H1 (cell line): ENCODE measurements around the gene MBP. TPM values are rescaled to one million over a fixed set of nuclear protein-coding genes. Genes with fewer than 3 reads are reported as not detected.

Experiments
- CTCF ChIA-PET: fragments of 300-600 bp; sonication (Branson Sonifier 250); formaldehyde crosslinking; loops from one replicate; lab custom pipeline; 2021; ENCODE audit not compliant: partially characterized antibody; lab: Charles Lee
- POLR2A ChIA-PET: fragments of 300-600 bp; sonication (Branson Sonifier 250); formaldehyde crosslinking; loops from one replicate; lab custom pipeline; 2021; ENCODE audit warnings: inconsistent platforms; ENCODE audit not compliant: partially characterized antibody; lab: Charles Lee
- DNase-seq, 2 experiments: peaks; one replicate each; pipeline versions ENCODE4 v3.0.0 to v3.0.0-alpha.2; 2010 to 2022; ENCODE audit warnings: low spot score in 2 of 2, low read depth in 1 of 2, mixed read lengths in 1 of 2
- FAIRE-seq: peaks from 2 replicates; lab custom pipeline; 2011; peaks lifted over from hg19 to GRCh38; lab: Jason Lieb, UNC
- H2AFZ ChIP-seq: 2 replicates; pipeline ENCODE4 v1.8.1; 2012; ENCODE audit warnings: low read length, inconsistent platforms
- H2AK5ac ChIP-seq: 2 replicates; pipeline ENCODE4 v1.6.1; 2013; ENCODE audit warnings: low read depth, low read length
- H2BK120ac ChIP-seq: replicated peaks from 2 replicates; pipeline ENCODE3; 2013; ENCODE audit warnings: low read depth, low read length, inconsistent platforms
- H2BK12ac ChIP-seq: 2 replicates; pipeline ENCODE4 v1.6.1; 2013; ENCODE audit warnings: low read depth, low read length
- H2BK15ac ChIP-seq: 2 replicates; pipeline ENCODE4 v1.6.1; 2013; ENCODE audit warnings: low read length
- H2BK20ac ChIP-seq: 2 replicates; pipeline ENCODE4 v1.6.1; 2013; ENCODE audit warnings: low read length
- H2BK5ac ChIP-seq: 2 replicates; pipeline ENCODE4 v1.6.1; 2013; ENCODE audit warnings: low read depth, low read length
- H3K14ac ChIP-seq: 2 replicates; pipeline ENCODE4 v1.6.1; 2013; ENCODE audit warnings: inconsistent platforms; ENCODE audit not compliant: insufficient read length
- H3K18ac ChIP-seq: 2 replicates; pipeline ENCODE4 v1.6.1; 2013; ENCODE audit warnings: low read length; ENCODE audit errors: extremely low read depth
- H3K23ac ChIP-seq: 2 replicates; pipeline ENCODE4 v1.6.1; 2013; ENCODE audit warnings: inconsistent platforms; ENCODE audit not compliant: insufficient read length
- H3K23me2 ChIP-seq: 2 replicates; pipeline ENCODE4 v1.6.1; 2013; ENCODE audit warnings: low read depth, low read length
- H3K27ac ChIP-seq: 2 replicates; pipeline ENCODE4 v1.6.1; 2011; ENCODE audit warnings: low read depth, low read length, inconsistent platforms
- H3K27me3 ChIP-seq, 4 experiments: replicated peaks in 1 of 4; 1 replicate in 1 of 4; 2 replicates in 3 of 4; pipeline versions ENCODE4 v1.6.1 to v1.8.1; 2011 to 2013; ENCODE audit warnings: low read length in 3 of 4, mild to moderate bottlenecking in 3 of 4, inconsistent platforms in 2 of 4, mixed read lengths in 2 of 4, moderate library complexity in 1 of 4; ENCODE audit not compliant: control insufficient read depth in 3 of 4, insufficient read depth in 3 of 4; ENCODE audit errors: extremely low read depth in 1 of 4
- H3K36me3 ChIP-seq, 4 experiments: 2 replicates each; pipeline versions ENCODE4 v1.6.1 to v1.8.1; 2011 to 2013; ENCODE audit warnings: mild to moderate bottlenecking in 4 of 4, low read length in 3 of 4, moderate library complexity in 2 of 4, control low read depth in 1 of 4, inconsistent platforms in 1 of 4; ENCODE audit not compliant: insufficient read depth in 4 of 4, control insufficient read depth in 2 of 4
- H3K4ac ChIP-seq: replicated peaks from 2 replicates; pipeline ENCODE3; 2013; ENCODE audit warnings: low read length, low read depth, mixed read lengths, inconsistent platforms; ENCODE audit not compliant: insufficient read length
- H3K4me1 ChIP-seq, 4 experiments: replicated peaks in 1 of 4; 1 replicate in 1 of 4; 2 replicates in 3 of 4; pipeline versions ENCODE4 v1.6.1 to v1.8.1; 2011 to 2013; ENCODE audit warnings: low read length in 3 of 4, inconsistent platforms in 2 of 4, mixed read lengths in 1 of 4; ENCODE audit not compliant: insufficient read depth in 4 of 4, control insufficient read depth in 3 of 4
- H3K4me2 ChIP-seq, 2 experiments: 2 replicates each; pipeline versions ENCODE4 v1.6.1 to v1.8.1; 2011 to 2013; ENCODE audit warnings: low read depth in 2 of 2, low read length in 2 of 2, control low read depth in 1 of 2, inconsistent platforms in 1 of 2, mild to moderate bottlenecking in 1 of 2; ENCODE audit not compliant: insufficient read depth in 1 of 2
- H3K4me3 ChIP-seq, 4 experiments: fragments of 200-600, 300-600 bp in 1 of 4; sonication (generic), shearing (Covaris generic), sonication (Bioruptor Twin) in 1 of 4; 2 replicates each; pipeline versions ENCODE4 v1.5.1 to v1.8.1; 2011 to 2016; ENCODE audit warnings: low read length in 4 of 4, low read depth in 3 of 4, control low read depth in 2 of 4, inconsistent platforms in 2 of 4, mild to moderate bottlenecking in 2 of 4, mixed read lengths in 1 of 4, moderate library complexity in 1 of 4; ENCODE audit not compliant: insufficient read depth in 2 of 4; ENCODE audit errors: extremely low read depth in 1 of 4
- H3K56ac ChIP-seq: replicated peaks from 2 replicates; pipeline ENCODE3; 2013; ENCODE audit warnings: low read depth, mild to moderate bottlenecking, mixed read lengths, low read length, inconsistent platforms; ENCODE audit not compliant: insufficient read length
- H3K79me1 ChIP-seq: 2 replicates; pipeline ENCODE4 v1.6.1; 2013; ENCODE audit warnings: low read depth, low read length, control low read depth
- H3K79me2 ChIP-seq, 2 experiments: 2 replicates each; pipeline versions ENCODE4 v1.6.1 to v1.8.1; 2012 to 2013; ENCODE audit warnings: low read length in 2 of 2, mild to moderate bottlenecking in 2 of 2, inconsistent platforms in 1 of 2; ENCODE audit not compliant: insufficient read depth in 2 of 2, control insufficient read depth in 1 of 2
- H3K9ac ChIP-seq, 4 experiments: replicated peaks in 1 of 4; 1 replicate in 1 of 4; 2 replicates in 3 of 4; pipeline versions ENCODE4 v1.6.1 to v1.8.1; 2011 to 2013; ENCODE audit warnings: low read depth in 3 of 4, low read length in 3 of 4, control low read depth in 2 of 4, mild to moderate bottlenecking in 2 of 4, moderate library complexity in 2 of 4, inconsistent platforms in 1 of 4; ENCODE audit errors: extremely low read depth in 1 of 4
- H3K9me3 ChIP-seq, 2 experiments: 2 replicates each; pipeline versions ENCODE4 v1.6.1 to v1.8.1; 2012 to 2013; ENCODE audit warnings: mild to moderate bottlenecking in 2 of 2, moderate library complexity in 2 of 2, control low read depth in 1 of 2, inconsistent platforms in 1 of 2, low read depth in 1 of 2, low read length in 1 of 2, mixed read lengths in 1 of 2; ENCODE audit not compliant: insufficient read depth in 2 of 2
- H4K20me1 ChIP-seq, 2 experiments: replicated peaks in 1 of 2; 2 replicates each; pipeline versions ENCODE3 to v1.8.1; 2011 to 2013; ENCODE audit warnings: inconsistent platforms in 2 of 2, low read length in 2 of 2, mild to moderate bottlenecking in 1 of 2; ENCODE audit not compliant: insufficient read depth in 2 of 2, control insufficient read depth in 1 of 2
- H4K5ac ChIP-seq: 2 replicates; pipeline ENCODE4 v1.6.1; 2013; ENCODE audit warnings: low read length, low read depth, mixed read lengths, inconsistent platforms; ENCODE audit not compliant: insufficient read length
- H4K8ac ChIP-seq: 2 replicates; pipeline ENCODE4 v1.8.0; 2013; ENCODE audit warnings: mild to moderate bottlenecking, moderate library complexity, low read length, inconsistent platforms; ENCODE audit not compliant: insufficient read depth; ENCODE audit errors: extremely low read depth
- H4K91ac ChIP-seq: replicated peaks from 2 replicates; pipeline ENCODE3; 2013; ENCODE audit warnings: low read length, mixed read lengths, inconsistent platforms; ENCODE audit not compliant: insufficient read length
- ASH2L ChIP-seq: fragments of 200-600, 300-600 bp; sonication (generic); IDR thresholded peaks from one replicate; pipeline ENCODE4 v1.7.1; 2017; ENCODE audit warnings: low read length
- BCL11A ChIP-seq, 2 experiments: IDR thresholded peaks; one replicate each; pipeline ENCODE4 v1.6.1; 2011; ENCODE audit warnings: low read depth in 2 of 2, low read length in 2 of 2, mild to moderate bottlenecking in 2 of 2
- BRCA1 ChIP-seq: IDR thresholded peaks from 2 replicates; pipeline ENCODE4 v1.6.1; 2012; ENCODE audit warnings: low read depth, low read length, improper control_type of control experiment
- CREB1 ChIP-seq: IDR thresholded peaks from 2 replicates; pipeline ENCODE4 v1.6.1; 2012; ENCODE audit warnings: inconsistent platforms
- CTBP2 ChIP-seq: IDR thresholded peaks from 2 replicates; pipeline ENCODE4 v1.7.0; 2011; ENCODE audit warnings: borderline replicate concordance, mild to moderate bottlenecking, moderate library complexity, mixed read lengths, low read length; ENCODE audit not compliant: insufficient read depth, insufficient read length
- FOSL1 ChIP-seq: IDR thresholded peaks from 2 replicates; pipeline ENCODE4 v1.6.1; 2011; ENCODE audit warnings: mild to moderate bottlenecking, low read depth, low read length, moderate library complexity; ENCODE audit not compliant: insufficient read depth
- MAFK ChIP-seq: IDR thresholded peaks from 2 replicates; pipeline ENCODE4 v1.6.1; 2012; ENCODE audit warnings: low read depth, mild to moderate bottlenecking, improper control_type of control experiment, low read length
- SIN3A ChIP-seq, 2 experiments: IDR thresholded peaks in 1 of 2; conservative IDR thresholded peaks in 1 of 2; 2 replicates each; pipeline ENCODE4 v1.6.1; 2011 to 2012; ENCODE audit warnings: low read length in 2 of 2, improper control_type of control experiment in 1 of 2, low read depth in 1 of 2, mild to moderate bottlenecking in 1 of 2
- SIRT6 ChIP-seq: IDR thresholded peaks from one replicate; pipeline ENCODE4 v1.7.1; 2012; ENCODE audit warnings: low read length, inconsistent platforms
- SIX5 ChIP-seq: IDR thresholded peaks from 2 replicates; pipeline ENCODE4 v1.6.1; 2011; ENCODE audit warnings: mild to moderate bottlenecking, low read depth, low read length
- SRF ChIP-seq: IDR thresholded peaks from 2 replicates; pipeline ENCODE4 v1.6.1; 2011; ENCODE audit warnings: mild to moderate bottlenecking, low read depth, low read length, moderate library complexity
- YY1 ChIP-seq: IDR thresholded peaks from 2 replicates; pipeline ENCODE4 v1.6.1; 2011; ENCODE audit warnings: low read depth, mild to moderate bottlenecking, low read length
- ZNF274 ChIP-seq: IDR thresholded peaks from 2 replicates; pipeline ENCODE4 v1.7.0; 2012; ENCODE audit warnings: low read length, borderline replicate concordance; ENCODE audit errors: extremely low read depth
- WGBS, 2 experiments: shearing (Covaris generic) in 1 of 2; methylation state at CpG; one replicate each; pipeline versions ENCODE4 v1.1.6 to v1.1.7; 2013 to 2015; ENCODE audit warnings: low lambda C conversion rate in 2 of 2, mixed read lengths in 2 of 2, inconsistent platforms in 1 of 2, low coverage in 1 of 2, missing lambda C conversion rate in 1 of 2; ENCODE audit not compliant: insufficient replicate concordance in 2 of 2, insufficient coverage in 1 of 2, insufficient read length in 1 of 2; ENCODE audit errors: extremely low coverage in 1 of 2, missing lambda C conversion rate in 1 of 2; 5-methylcytosine and 5-hydroxymethylcytosine counted together
- polyA plus RNA-seq, 7 experiments: library from polyadenylated mRNA; depleted of rRNA in 3 of 7; stranded (reverse) in 5 of 7; unstranded in 2 of 7; fragments of >200 nt in 5 of 7; fragments of 200-250 nt in 2 of 7; gene quantifications; 1 replicate in 5 of 7; 2 replicates in 1 of 7; 4 replicates in 1 of 7; pipeline versions ENCODE4 v1.2.1 to v1.2.3, GENCODE V29; 2011 to 2013; ENCODE audit warnings: missing spikeins in 2 of 7, mixed read lengths in 2 of 7
- total RNA-seq: library from RNA; stranded (reverse); fragmentation: NEBNext Ultra II Directional; extraction: Animal tissue kit (Norgen Biotek cat#: 25700); gene quantifications from 2 replicates; pipeline ENCODE4 v1.2.1, GENCODE V29; 2021
- TF ChIP-seq, protein P1 (sequence below): IDR thresholded peaks from 2 replicates; pipeline ENCODE4 v1.6.1; 2012; ENCODE audit warnings: inconsistent platforms

MBP gene
- total and polyA plus RNA-seq, 2 of the 8 experiments (the other 6 are each of a cell fraction or from before 2014, with no cell fraction given): 7.7 to 19.2 TPM

DNA sequence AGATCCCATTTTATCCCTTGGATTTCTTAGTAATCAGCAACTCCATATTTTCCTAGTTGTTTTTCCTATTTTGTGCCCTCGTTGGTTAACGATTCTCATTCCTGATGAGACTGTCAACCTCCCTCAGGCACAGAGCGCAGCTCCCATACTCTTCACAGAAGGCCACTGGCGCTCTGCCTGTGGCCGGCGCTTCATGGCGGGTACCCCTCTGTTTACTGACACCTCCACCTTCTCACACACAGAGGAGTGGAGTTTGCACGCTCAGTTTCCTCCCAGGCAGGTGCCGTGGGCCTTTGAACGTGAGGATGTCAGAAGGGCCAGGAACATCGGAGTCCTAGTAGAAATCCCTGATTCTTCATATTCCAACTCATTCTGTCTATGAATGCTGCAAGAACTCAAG lies 139.0 kb downstream of the MBP start:
- Histone ChIP-seq H3K23ac (no peak overlapping the region), H4K91ac (no peak overlapping the region), H3K9ac (no peak overlapping the region), H2BK120ac (no peak overlapping the region), H3K27me3 (no peaks in the 10 kb centered on the region), H3K18ac (no peak overlapping the region), H2BK15ac (no peak overlapping the region), H3K4me2 (no peak overlapping the region), H2AK5ac (no peak overlapping the region), H3K4me1 (peaks cover 0 to 6% (median 5%) of the 10 kb centered on the region in 4 experiments; a peak in 5 of 7 replicates), H3K14ac (no peak overlapping the region), H3K79me2 (no peaks in the 10 kb centered on the region), H3K4me3 (no peak overlapping the region), H2AFZ (no peak overlapping the region), H3K27ac (no peak overlapping the region), H4K8ac (no peak overlapping the region), H3K9me3 (no peaks in the 10 kb centered on the region), H2BK5ac (no peak overlapping the region), H4K5ac (no peak overlapping the region), H3K79me1 (no peaks in the 10 kb centered on the region), H4K20me1 (no peaks in the 10 kb centered on the region), H3K23me2 (no peaks in the 10 kb centered on the region), H2BK20ac (no peak overlapping the region), H3K56ac (no peak overlapping the region), H3K4ac (no peak overlapping the region), H2BK12ac (no peak overlapping the region), H3K36me3 (no peaks in the 10 kb centered on the region)
- POLR2A ChIA-PET: interaction anchor here (1.7 kb wide), 1 partner anchor 11 kb away, joined by 4 read pairs; no protein-coding TSS in a partner anchor
- 94% methylated on average over 11 of the region's 11 CpGs; no CpG with 5 or more reads in 1 of the 2 experiments for WGBS, 2 experiments
- FAIRE-seq (no peak), DNase-seq (no peak)
- CTCF ChIA-PET: interaction anchor here (1.1 to 3.8 kb wide), 5 partner anchors 10 to 71 kb away, joined by 3 to 38 read pairs (median 5); no protein-coding TSS in a partner anchor
- no peak for TF ChIP-seq YY1
- no peak for TF ChIP-seq ASH2L
- TF ChIP-seq SRF: no peak
- TF ChIP-seq MAFK: no peak
- TF ChIP-seq SIX5: no peak
- TF ChIP-seq FOSL1: no peak
- no peak for TF ChIP-seq CTBP2
- TF ChIP-seq BRCA1: no peak
- TF ChIP-seq SIRT6: no peak
- TF ChIP-seq BCL11A (IDR thresholded peaks at IDR 0.05; ENCODE audit: low read depth in 2 of 2, low read length in 2 of 2): no peak
- TF ChIP-seq CREB1: no peak
- no peak for TF ChIP-seq ZNF274
- TF ChIP-seq, protein P1, sequence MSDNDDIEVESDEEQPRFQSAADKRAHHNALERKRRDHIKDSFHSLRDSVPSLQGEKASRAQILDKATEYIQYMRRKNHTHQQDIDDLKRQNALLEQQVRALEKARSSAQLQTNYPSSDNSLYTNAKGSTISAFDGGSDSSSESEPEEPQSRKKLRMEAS: no peak
- no peak for TF ChIP-seq SIN3A (conservative IDR thresholded peaks at IDR 0.05 in 1 of 2, IDR thresholded peaks at IDR 0.05 in 1 of 2; ENCODE audit: low read depth in 1 of 2, low read length in 2 of 2)
